HG02759 (cell line): ENCODE results near the gene HCRTR2.
"Not testable (repeated sequence)": the region's sequence is repeated elsewhere in the genome, so short reads cannot be mapped to it uniquely, and the experiment has no call there.

Experiments used
- ATAC-seq: cut with Tn5 transposase; IDR thresholded peaks from one replicate; pipeline ENCODE4 v1.9.1; 2021; ENCODE audit warnings: mild to moderate bottlenecking, moderate library complexity; ENCODE audit not compliant: unreplicated experiment

Gene HCRTR2

GRCh38 chr6:55174211-55175026 is at the start of gene HCRTR2:
Gene HCRTR2 (plus strand): TSS chr6:55174515. CDS start chr6:55174588, 73 bp downstream.
- no peak for ATAC-seq

GRCh38 chr6:55130806-55131324 is 43.5 kb upstream of the HCRTR2 start:
- no peak for ATAC-seq

- ATAC-seq = no peak
These were observed 42.7 kb upstream of the HCRTR2 start for GRCh38 chr6:55131616-55132015.

- no peak for ATAC-seq
These were observed 37.4 kb upstream of the HCRTR2 start for GRCh38 chr6:55136916-55137315.

GRCh38 chr6:55137929-55138693 is 36.2 kb upstream of the HCRTR2 start:
- ATAC-seq = no peak

GRCh38 chr6:55141611-55142010 is 32.7 kb upstream of the HCRTR2 start:
- ATAC-seq = no peak

GRCh38 chr6:55142610-55143009 is 31.7 kb upstream of the HCRTR2 start:
- no peak for ATAC-seq

GRCh38 chr6:55153284-55153683 is 21.0 kb upstream of the HCRTR2 start:
- no peak for ATAC-seq

GRCh38 chr6:55158784-55159183 is 15.5 kb upstream of the HCRTR2 start:
- ATAC-seq = not testable (repeated sequence)

- no peak for ATAC-seq
These were observed 6.5 kb upstream of the HCRTR2 start for GRCh38 chr6:55167860-55168259.

GRCh38 chr6:55175078-55176049 is 1.0 kb downstream of the HCRTR2 start:
- ATAC-seq = no peak

- no peak for ATAC-seq
These were observed 2.6 kb downstream of the HCRTR2 start for GRCh38 chr6:55176958-55177357.

- ATAC-seq = no peak
These were observed 5.9 kb downstream of the HCRTR2 start for GRCh38 chr6:55180258-55180657.

- no peak for ATAC-seq
These were observed 7.8 kb downstream of the HCRTR2 start for GRCh38 chr6:55182016-55182650.

GRCh38 chr6:55184782-55185530 is 10.6 kb downstream of the HCRTR2 start:
- ATAC-seq = no peak

GRCh38 chr6:55198715-55199114 is 24.4 kb downstream of the HCRTR2 start:
- ATAC-seq = no peak

- no peak for ATAC-seq
These were observed 24.9 kb downstream of the HCRTR2 start for GRCh38 chr6:55199239-55199638.

- no peak for ATAC-seq
These were observed 34.5 kb downstream of the HCRTR2 start for GRCh38 chr6:55208478-55209458.
